ENCODE results near the gene CIAO1.
"Not testable (repeated sequence)": the region's sequence is repeated elsewhere in the genome, so short reads cannot be mapped to it uniquely, and the experiment has no call there.

CIAO1 gene

GRCh38 chr2:96276787-96277499 is 10.9 kb downstream of the CIAO1 start:
- no peak for DNase-seq (ENCODE audit: low spot score)

- DNase-seq (ENCODE audit: low spot score), result no peak
These were observed 21.3 kb downstream of the CIAO1 start for GRCh38 chr2:96287273-96287856.

GRCh38 chr2:96291751-96292150 is 25.7 kb downstream of the CIAO1 start:
- no peak for DNase-seq (ENCODE audit: low spot score)

DNA sequence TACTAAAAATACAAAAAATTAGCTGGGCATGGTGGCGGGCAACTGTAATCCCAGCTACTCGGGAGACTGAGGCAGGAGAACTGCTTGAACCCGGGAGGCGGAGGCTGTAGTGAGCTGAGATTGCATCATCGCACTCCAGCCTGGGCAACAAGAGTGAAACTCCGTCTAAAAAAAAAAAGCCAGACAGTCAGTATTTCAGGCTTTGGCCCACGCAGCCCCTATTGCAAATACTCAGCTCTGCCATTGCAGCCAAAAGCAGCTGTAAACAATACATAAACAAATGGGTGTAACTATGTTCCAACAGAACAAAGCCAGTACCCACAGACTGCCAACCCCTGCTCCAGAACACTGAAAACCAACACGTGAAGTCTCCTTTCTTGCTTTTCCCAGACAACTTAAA is 28.2 kb downstream of the CIAO1 start:
- DNase-seq (ENCODE audit: low spot score), result not testable (repeated sequence)

DNA sequence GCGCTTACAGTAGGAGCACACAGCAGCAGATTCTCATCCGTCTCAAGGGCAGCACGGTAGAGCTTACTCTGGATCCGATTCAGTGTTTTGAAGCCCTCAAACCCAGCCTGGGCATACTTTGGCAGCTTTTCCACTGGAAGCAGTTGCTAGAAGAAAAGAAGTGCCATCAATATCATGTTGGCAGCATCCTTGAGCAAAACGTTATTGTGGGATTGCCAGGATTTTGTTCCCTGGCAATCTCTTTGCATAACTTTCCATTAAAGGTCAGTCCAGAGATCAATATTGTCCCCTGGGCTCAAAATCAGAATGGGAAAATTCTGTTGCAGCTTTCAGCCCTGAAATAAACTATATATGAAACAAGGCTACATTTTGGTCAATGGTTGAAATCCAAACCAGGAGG is 30.9 kb downstream of the CIAO1 start:
- no peak for DNase-seq (ENCODE audit: low spot score)

DNA sequence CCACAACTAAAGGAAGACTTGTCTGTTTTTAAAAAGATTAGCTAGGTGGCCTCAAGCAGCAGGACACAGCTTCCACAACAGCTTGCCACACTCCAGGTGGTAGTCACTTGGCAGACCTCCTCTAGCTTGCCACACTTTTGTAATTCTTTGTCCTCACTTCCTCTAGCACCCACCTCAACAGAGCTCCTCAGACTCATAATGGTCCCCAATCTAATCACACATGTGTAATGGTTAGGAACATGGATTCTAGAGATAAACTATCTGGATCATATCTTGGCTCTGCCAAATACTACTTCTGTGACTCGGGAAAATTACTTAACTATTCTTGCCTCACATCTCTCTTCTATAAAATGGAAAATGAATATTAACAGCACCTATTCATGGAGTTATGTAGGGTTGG is 35.8 kb downstream of the CIAO1 start:
- no peak for DNase-seq (ENCODE audit: low spot score)

DNA sequence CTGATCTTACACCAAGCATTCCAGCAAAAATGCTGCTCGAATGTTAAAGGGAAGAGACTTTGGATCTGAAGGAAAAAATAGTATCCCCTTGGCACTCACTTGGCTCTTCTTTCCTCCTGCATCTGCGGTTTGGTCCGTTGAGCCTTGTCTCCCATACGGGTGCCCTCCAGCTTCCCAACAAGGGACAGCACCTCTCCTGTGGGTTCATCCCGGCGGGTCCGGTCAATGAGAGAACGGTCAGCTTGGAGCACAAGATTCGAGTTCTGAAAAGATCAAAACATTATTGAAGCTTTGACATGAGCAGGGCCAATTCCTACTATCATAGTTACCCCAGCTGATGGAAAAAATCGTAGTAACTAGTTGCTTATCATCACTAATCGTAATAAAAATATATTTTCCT is 38.6 kb downstream of the CIAO1 start:
- DNase-seq (ENCODE audit: low spot score), result no peak

- DNase-seq (ENCODE audit: low spot score), result peak; percentile 89
These were observed 39.3 kb downstream of the CIAO1 start, which contains the start of gene SNRNP200 for GRCh38 chr2:96305091-96305978. SNRNP200 (minus strand) TSS chr2:96305546; CDS start chr2:96305437, 109 bp downstream.

- no peak for DNase-seq (ENCODE audit: low spot score)
These were observed 39.9 kb downstream of the CIAO1 start for GRCh38 chr2:96305979-96306308.

GRCh38 chr2:96306370-96306769 is 40.3 kb downstream of the CIAO1 start:
- no peak for DNase-seq (ENCODE audit: low spot score)

DNA sequence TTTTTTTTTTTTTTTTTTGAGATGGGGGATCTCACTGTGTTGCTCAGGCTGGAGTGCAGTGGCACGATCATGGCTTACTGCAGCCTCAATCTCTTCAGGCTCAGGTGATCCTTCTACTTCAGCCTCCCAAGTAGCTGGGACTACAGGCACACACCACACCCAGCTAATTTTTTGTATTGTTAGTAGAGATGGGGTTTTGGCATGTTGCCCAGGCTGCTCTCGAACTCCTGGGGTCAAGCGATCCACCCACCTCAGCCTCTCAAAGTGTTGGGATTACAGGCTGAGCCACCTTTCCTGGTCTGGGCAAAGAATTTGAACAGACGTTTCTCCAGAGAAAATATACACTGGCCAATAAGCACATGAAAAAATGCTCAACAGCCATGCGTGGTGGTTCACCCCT is 42.2 kb downstream of the CIAO1 start:
- no peak for DNase-seq (ENCODE audit: low spot score)

- no peak for DNase-seq (ENCODE audit: low spot score)
These were observed 49.0 kb downstream of the CIAO1 start for GRCh38 chr2:96315005-96315399.

DNA sequence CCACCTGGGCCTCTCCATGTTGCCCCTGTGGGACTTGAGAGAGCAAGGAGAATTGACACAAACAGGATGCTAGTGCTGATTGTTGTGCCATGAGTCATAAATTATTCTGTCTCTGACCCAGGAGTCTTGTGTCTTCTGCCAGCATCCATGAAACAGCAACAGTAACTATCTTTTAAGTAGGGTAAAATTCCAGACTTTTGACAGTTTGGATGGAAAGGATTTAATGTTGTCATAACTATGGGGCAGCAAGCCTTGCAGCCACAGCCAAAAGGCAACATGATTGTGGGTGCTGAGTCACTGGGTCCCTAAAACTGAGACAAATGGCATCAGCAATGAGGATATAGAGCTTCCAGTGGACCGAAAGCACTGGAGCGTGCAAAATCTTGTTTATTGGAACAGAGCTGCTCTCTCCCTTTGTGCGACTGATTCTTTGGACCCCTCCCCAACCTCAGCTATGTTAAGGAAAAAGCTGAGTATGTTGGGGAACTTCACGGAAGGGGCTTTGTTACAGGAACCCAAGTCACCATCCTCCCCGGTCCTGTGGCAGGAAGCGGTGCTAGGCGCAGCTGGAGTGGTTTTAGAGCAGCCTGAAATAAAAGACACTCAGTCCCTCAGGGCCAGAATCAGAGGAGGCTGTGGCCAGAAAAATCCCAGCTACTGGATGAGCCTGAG is 49.5 kb downstream of the CIAO1 start:
- peak; percentile 42 for DNase-seq (ENCODE audit: low spot score)

DNA sequence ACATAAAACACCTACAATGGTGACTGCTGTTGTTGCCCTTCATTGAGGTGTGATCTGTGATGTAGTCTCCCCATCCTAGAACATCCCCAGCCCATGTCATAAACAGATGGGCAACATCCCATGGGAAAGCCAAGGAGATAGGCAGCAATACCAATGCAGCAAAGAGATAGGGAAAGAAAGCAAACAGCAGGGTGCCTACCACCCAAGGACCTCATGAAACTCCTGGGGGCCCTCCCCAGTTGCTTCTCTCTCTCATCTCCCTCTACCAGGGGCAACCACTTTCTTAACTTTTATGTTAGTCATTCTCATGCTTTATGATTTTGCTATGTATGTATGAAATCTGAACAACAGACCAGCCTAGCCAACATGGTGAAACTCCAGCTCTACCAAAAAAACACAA is 51.0 kb downstream of the CIAO1 start:
- no peak for DNase-seq (ENCODE audit: low spot score)

DNA sequence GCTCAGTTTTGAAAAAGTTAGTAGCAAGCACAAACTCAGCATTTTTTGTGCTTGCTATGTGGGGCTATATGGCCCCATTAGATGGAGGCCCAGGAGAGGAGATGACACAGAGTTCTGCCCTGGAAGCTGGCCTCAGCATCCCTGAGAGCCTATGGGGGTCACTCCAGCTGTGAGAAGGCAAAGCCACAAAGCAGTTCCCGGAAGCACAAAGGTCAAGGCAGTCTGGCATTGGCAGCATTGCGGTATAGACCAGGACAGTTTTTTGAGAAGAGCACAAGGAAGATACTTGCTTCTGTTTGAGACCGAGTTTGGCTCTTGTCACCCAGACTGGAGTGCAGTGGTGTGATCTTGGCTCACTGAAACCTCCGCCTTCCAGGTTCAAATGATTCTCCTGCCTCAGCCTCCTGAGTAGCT is 51.6 kb downstream of the CIAO1 start:
- DNase-seq (ENCODE audit: low spot score), result no peak

DNA sequence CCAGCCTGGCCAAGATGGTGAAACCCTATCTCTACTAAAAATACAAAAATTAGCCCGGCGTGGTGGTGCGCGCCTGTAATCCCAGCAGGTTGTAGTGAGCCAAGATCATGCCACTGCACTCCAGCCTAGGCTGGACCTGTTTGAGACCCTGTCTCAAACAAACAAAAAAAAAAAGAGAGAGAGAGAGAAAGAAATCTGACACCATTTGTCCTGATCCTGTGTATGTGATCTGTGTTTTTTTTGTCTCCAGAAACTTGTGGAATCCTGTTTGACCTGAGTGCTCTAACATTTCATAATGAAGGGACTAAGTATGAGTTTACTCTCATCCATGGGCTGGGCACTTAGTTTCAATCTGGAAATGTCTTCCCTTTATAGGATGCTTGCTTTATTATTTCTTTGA is 52.7 kb downstream of the CIAO1 start:
- no peak for DNase-seq (ENCODE audit: low spot score)

DNA sequence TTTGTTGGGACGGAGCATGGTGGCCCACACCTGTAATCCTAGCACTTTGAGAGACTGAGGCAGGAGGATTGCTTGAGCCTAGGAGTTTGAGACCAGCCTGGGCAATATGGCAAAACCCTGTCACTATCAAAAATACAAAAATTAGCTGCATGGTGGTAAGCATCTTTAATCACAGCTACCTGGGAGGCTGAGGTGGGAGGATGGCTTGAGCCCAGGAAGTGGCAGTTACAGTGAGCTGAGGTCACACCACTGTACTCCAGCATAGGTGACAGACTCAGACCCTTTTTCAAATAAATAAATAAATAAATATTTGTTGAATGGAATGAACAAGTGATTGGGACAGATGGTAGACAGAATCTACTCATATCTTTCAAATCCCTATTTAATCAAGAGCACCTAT is 53.4 kb downstream of the CIAO1 start:
- no peak for DNase-seq (ENCODE audit: low spot score)

DNA sequence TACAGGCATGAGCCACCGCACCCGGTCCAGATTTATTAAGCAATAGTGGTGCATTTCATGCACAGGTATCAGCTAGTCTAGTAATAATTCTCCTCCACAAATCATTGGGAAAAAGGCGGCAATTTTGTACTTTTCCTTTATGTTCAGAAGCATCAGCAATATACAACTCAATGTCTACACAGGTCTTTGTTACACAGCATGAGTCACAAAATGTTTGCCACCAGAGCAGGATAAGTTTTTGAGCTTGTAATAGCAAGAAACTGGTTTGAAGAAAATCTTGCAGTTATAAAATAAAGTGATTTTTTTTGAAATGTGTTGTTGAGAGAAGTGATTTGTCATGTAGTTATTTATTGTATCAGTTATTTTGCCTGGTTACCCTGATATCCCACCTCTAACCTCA is 54.3 kb downstream of the CIAO1 start:
- DNase-seq (ENCODE audit: low spot score), result no peak

DNA sequence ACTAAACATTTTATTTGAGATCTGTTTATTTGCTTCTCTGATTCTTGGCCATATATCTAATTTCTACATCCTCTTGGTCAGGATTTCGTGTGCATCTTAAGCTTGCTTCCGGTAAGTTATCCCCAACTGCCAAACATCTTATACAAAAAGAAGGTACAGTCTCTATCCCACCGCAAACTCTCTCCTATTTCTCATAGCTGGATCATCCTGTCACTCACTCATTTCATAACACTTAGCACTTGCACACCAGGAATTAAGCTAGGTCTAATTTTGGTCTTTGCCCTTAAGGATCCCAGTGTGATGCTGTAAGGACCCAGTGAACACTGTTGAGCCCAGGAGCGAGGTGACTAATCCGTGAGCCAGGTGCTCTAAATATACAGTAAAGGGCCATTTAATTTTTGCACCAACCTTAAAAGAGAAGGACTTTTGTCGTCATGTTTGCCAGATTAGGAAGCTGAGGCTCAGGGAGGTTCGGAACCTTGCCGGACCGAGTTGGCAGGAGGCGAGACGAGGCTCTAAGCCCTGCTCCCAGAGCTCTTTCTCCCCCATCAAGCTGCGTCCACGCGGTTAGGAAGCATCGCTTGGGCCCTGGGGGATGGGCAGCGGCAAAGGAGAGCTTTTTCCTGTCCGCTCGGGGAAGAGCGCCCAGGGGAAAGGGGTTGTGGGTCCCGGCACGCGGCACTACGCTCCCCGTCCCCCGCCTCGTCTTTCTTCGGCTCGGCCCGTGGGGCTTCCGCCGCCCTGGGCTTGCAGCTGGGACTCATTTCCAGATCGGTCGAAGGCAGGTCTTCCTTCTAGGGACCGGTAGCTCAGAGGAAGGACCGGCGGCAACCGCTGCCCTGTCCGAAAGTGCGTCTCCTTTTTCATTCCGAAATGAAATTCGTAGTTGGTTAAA is 55.0 kb downstream of the CIAO1 start:
- DNase-seq (ENCODE audit: low spot score), result peak; percentile 22

All from CD4-positive, alpha-beta T cell treated with Interleukin-15 for 4 hours (primary cell).